ENCODE measurements around the gene TBC1D22A. TPM values are rescaled to one million over a fixed set of nuclear protein-coding genes. Genes with fewer than 3 reads are reported as not detected.
A peak's percentile ranks its signal among the peaks of the same experiment; 100 is the strongest.

The TBC1D22A gene
- total RNA-seq, 2 experiments from 2014 or later: 33.2 to 34.9 TPM

DNA sequence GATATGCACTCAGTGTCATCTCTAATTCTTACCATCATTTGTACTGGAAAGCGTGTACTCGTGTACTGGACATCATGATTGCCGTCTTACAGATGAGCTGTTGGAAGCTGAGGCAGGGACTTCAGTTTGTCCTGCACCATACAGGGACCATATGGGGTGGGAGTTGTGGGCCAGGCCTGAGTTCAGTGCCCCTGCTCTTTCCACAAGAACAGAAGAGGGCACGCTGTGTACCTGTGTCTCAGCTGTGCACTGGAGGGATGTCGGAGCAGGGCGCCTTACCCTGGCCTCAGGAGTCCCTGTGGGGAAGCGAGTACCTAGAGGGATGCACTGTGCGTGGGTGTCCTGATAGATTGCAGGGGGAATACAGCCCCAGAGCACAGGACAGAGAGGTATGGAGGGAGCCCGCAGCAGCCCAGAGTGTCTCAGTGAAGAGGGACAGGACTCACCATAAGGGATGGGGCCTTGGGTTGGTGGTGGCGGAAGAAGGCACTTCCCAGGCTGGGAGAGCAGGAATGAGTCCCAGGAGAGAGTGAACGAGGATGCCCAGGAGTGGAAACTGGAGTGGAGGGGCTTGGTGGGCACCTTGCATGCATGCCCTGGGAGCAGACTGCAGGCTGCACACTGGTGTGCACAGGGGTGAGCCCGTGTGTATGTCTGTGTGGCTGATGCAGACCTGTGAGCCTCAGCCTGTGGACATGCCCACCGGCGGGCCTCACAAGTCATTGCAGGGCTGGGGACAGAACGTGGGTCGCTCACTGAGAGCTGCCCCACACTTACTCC, 329.7 kb downstream of the TBC1D22A start:
- CTCF ChIA-PET: no interaction called here
- POLR2A ChIA-PET: no interaction called here
- peaks cover 26% of the 10 kb centered on the region for H3K9me3 Mint-ChIP-seq
- DNase-seq: no peak
- no peak overlapping the region for H3K27ac Mint-ChIP-seq
- no peaks in the 10 kb centered on the region for H3K27me3 Mint-ChIP-seq
- H3K4me1 Mint-ChIP-seq (ENCODE audit: low read depth): peaks cover 54% of the 10 kb centered on the region
- no peak overlapping the region for H3K4me3 Mint-ChIP-seq
- peaks cover 21% of the 10 kb centered on the region for H3K36me3 Mint-ChIP-seq
- intact Hi-C loops (cut with micrococcal nuclease): loop anchor here (10.0 kb wide), 1 partner anchor 87 kb away; no protein-coding TSS in a partner anchor

DNA sequence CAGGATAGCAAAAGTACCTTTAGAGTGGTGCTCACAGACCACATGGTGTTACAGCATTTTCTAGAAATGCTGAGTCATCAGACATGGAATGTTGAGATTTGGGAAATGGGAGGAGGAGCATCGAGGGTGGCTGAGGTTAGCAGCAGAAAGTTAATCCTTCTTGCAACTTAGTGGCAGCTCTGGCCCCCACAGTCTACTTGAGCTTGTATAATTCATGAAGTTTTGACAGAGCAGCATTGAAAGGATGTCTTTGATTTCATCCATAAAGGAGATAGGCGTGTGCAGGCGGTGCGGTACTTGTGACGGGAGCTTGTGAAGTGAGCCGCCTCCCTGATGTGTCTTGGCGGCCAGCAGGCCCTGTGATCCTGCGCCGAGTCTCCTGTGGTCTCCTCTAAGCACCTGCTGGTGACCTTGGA, 330.5 kb downstream of the TBC1D22A start:
- DNase-seq: no peak
- Mint-ChIP-seq H3K9me3 (peaks cover 26% of the 10 kb centered on the region), H3K4me3 (no peak overlapping the region), H3K4me1 (ENCODE audit: low read depth) (peaks cover 54% of the 10 kb centered on the region), H3K36me3 (peaks cover 21% of the 10 kb centered on the region), H3K27ac (no peak overlapping the region), H3K27me3 (no peaks in the 10 kb centered on the region)
- intact Hi-C loops (cut with micrococcal nuclease): loop anchor here (10.0 kb wide), 1 partner anchor 88 kb away; no protein-coding TSS in a partner anchor
- ChIA-PET POLR2A (no interaction called here), CTCF (no interaction called here)

DNA sequence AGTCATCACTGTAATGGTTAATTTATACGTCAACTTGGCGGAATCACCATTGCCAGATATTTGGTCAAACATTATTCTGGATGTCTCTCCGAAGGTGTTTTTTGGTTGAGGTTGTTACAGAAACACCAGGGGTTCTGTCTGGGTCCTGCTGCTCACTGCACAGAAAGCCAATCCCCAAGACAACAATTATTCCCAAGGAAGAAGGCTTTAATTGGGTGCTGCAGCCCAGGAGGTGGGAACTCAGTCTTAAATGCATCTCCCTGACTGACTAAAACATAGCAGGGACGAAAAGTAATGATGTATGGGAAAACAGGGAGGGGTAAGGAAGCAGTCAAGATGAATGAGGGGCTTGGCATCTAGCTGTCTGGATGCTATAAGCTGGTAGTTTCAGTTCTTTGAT, 331.3 kb downstream of the TBC1D22A start:
- H3K4me3 Mint-ChIP-seq: no peak overlapping the region
- no peak for DNase-seq
- H3K27ac Mint-ChIP-seq: no peak overlapping the region
- intact Hi-C loops (cut with micrococcal nuclease): loop anchor here (10.0 kb wide), 1 partner anchor 89 kb away; no protein-coding TSS in a partner anchor
- POLR2A ChIA-PET: no interaction called here
- peaks cover 21% of the 10 kb centered on the region for H3K36me3 Mint-ChIP-seq
- CTCF ChIA-PET: no interaction called here
- H3K9me3 Mint-ChIP-seq: peaks cover 26% of the 10 kb centered on the region
- H3K4me1 Mint-ChIP-seq (ENCODE audit: low read depth): peaks cover 49% of the 10 kb centered on the region
- no peaks in the 10 kb centered on the region for H3K27me3 Mint-ChIP-seq

DNA sequence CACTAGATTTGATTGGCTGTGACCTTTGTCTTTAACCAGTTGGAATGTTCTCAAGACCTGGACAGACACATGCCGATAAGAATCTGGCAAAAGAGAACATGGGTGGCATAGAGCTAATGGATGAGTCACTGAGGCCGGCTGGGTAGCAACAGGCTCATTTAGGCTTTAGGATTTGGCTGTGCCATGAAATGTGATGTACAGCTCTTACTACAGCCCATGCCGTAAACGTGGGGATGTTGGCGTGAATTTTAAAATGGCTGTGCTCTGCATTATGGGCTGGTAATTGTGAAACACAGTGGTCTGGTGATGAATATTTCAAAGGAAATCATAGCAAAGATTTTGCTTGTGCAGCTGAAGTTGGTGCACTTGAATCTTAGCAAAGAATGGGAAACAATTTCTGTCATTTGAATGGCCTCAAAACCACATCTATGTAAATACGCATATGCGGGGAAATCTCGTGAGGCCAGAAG, 332.4 kb downstream of the TBC1D22A start:
- Mint-ChIP-seq H3K36me3 (peaks cover 21% of the 10 kb centered on the region), H3K4me1 (ENCODE audit: low read depth) (peaks cover 38% of the 10 kb centered on the region), H3K27ac (peak overlapping the region; percentile 1), H3K4me3 (no peak overlapping the region), H3K9me3 (peaks cover 26% of the 10 kb centered on the region), H3K27me3 (no peaks in the 10 kb centered on the region)
- peak; percentile 45 for DNase-seq
- ChIA-PET POLR2A (interaction anchor here (0.6 kb wide), 1 partner anchor 13 kb away, joined by 4 read pairs; no protein-coding TSS in a partner anchor), CTCF (interaction anchor here (1.4 kb wide), 1 partner anchor 12 kb away, joined by 4 read pairs; no protein-coding TSS in a partner anchor)
- intact Hi-C loops (cut with micrococcal nuclease): loop anchor here (10.0 kb wide), 1 partner anchor 90 kb away; no protein-coding TSS in a partner anchor

DNA sequence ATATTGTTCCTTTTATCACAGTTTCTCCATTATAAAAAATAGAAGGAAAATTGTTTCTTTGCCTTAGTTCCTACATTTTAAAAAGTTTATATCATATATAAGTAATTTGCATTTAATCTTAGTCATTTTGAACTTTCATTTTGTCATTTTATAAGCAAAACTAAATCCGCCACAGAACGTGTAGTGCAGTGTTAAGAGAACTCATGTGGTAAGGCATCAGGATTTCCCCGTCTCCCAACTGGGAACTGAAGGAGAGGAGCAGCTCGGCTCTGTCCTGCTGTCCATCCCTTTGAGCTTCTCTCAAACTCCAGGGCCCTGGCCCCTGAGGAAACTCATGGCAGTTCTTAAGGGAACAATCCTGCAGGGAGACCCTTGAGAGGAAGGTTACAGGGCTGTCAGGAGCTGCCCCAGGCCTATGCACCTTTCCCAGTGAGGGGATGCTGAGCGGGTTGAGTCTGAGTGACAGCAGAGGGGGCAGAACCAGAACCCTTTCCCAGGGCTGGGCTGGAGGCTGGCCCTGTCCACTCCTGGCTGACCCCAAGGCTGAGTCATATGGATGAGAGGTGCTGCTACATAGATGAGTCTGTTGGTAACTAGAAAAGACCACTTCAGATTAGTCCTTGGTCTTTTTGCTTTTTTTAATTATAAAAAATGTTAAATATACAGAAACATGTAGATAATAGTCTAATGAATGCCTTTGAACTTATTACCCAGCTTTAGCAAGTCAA, 333.1 kb downstream of the TBC1D22A start:
- DNase-seq: peak; percentile 12
- Mint-ChIP-seq H3K4me1 (ENCODE audit: low read depth) (peaks cover 34% of the 10 kb centered on the region), H3K27me3 (no peaks in the 10 kb centered on the region), H3K27ac (no peak overlapping the region), H3K36me3 (peaks cover 21% of the 10 kb centered on the region), H3K9me3 (peaks cover 26% of the 10 kb centered on the region), H3K4me3 (no peak overlapping the region)
- CTCF ChIA-PET: interaction anchor here (1.4 kb wide), 1 partner anchor 11 kb away, joined by 4 read pairs; no protein-coding TSS in a partner anchor
- intact Hi-C loops (cut with micrococcal nuclease): loop anchor here (10.0 kb wide), 1 partner anchor 91 kb away; no protein-coding TSS in a partner anchor
- POLR2A ChIA-PET: no interaction called here

DNA sequence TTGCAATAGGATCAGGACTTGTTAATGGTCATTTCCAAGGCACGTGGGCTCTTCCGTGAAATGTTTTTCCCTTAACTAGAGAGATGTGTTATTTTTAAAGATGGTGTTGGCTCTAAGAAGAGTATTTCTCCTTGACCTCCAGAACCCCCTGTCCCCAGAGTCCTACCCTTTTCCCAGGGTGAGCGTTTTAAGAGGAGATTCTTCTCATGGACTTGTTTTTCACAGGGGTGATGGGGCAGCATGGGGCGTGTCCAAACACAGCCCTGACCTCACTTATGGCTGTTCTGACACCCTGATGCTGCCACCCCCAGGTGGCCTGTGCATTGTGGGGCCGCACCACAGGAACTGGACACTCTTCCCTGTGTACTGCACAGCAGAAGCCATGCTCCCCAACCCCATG, 335.7 kb downstream of the TBC1D22A start:
- no peak for DNase-seq
- H3K36me3 Mint-ChIP-seq: peaks cover 8% of the 10 kb centered on the region
- H3K9me3 Mint-ChIP-seq: peaks cover 8% of the 10 kb centered on the region
- POLR2A ChIA-PET: no interaction called here
- CTCF ChIA-PET: no interaction called here
- no peaks in the 10 kb centered on the region for H3K27me3 Mint-ChIP-seq
- H3K4me3 Mint-ChIP-seq: no peak overlapping the region
- intact Hi-C loops (cut with micrococcal nuclease): loop anchor here (10.0 kb wide), 1 partner anchor 93 kb away; no protein-coding TSS in a partner anchor
- H3K4me1 Mint-ChIP-seq (ENCODE audit: low read depth): peaks cover 21% of the 10 kb centered on the region
- H3K27ac Mint-ChIP-seq: no peak overlapping the region

DNA sequence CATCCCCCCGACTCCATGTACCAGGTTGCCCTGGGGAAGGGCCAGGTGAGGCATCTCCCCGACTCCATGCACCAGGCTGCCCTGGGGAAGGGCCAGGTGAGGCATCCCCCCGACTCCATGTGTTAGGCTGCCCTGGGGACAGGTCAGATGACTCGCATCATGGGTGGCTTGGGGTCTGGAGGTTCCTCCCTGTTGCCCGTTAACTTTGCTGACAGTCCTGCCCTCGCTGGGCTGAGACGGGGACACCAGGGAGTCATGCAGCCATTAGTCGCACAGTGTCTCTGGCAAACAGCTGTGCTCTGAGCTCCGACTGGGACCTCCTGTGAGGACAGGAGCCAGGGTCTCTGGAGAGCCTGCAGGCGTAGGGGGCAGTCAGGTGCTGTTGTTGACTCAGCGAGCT, 336.1 kb downstream of the TBC1D22A start:
- H3K4me1 Mint-ChIP-seq (ENCODE audit: low read depth): peaks cover 21% of the 10 kb centered on the region
- intact Hi-C loops (cut with micrococcal nuclease): loop anchor here (10.0 kb wide), 1 partner anchor 94 kb away; no protein-coding TSS in a partner anchor
- no peak overlapping the region for H3K27ac Mint-ChIP-seq
- no peak for DNase-seq
- POLR2A ChIA-PET: no interaction called here
- H3K4me3 Mint-ChIP-seq: no peak overlapping the region
- peaks cover 8% of the 10 kb centered on the region for H3K36me3 Mint-ChIP-seq
- no peaks in the 10 kb centered on the region for H3K27me3 Mint-ChIP-seq
- H3K9me3 Mint-ChIP-seq: peaks cover 8% of the 10 kb centered on the region
- CTCF ChIA-PET: no interaction called here

DNA sequence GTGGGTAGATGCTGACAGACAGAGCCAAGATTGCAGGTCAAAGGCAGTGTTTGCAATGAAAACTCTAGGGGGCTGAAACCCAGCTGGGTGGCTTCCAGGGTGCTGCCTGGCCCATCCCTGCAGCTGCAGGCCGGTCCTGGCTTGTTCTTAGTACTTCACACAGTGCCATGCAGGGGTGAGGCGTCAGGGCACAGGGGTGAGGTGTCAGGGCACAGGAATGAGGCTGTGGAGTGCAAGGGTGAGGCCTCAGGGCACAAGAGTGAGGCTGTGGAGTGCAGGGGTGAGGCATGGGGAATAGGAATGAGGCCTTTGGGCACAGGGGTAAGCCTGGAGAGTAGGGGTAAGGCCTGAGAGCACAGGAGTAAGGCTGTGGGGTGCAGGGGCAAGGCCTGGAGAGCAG, 337.6 kb downstream of the TBC1D22A start:
- POLR2A ChIA-PET: no interaction called here
- CTCF ChIA-PET: no interaction called here

DNA sequence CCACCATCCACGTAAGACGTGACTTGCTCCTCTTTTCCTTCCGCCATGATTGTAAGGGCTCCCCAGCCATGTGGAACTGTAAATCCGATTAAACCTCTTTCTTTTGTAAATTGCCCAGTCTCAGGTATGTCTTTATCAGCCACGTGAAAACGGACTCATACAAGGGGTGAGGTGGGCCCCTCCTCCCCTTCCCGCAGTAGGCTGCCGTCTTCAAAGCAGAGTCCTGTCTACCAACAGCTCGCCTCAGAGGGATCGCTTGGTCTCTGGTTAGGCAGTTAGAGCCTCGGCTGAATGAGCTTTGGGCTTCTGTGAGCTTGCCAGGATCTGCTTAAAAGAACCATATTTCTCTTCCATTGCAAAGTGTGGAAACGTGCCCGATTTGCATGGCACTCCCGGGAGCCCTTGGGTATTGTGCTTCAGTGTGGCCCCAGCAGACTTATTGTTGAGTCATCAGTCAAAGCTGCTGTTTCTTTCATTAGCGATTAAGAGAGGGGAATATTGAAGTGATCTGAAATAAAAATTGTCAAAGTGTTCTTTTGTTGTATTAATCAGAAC, 338.3 kb downstream of the TBC1D22A start:
- no peak for DNase-seq
- intact Hi-C loops (cut with micrococcal nuclease): no loop called here
- Mint-ChIP-seq H3K27ac (no peak overlapping the region), H3K4me3 (no peak overlapping the region), H3K9me3 (no peaks in the 10 kb centered on the region), H3K27me3 (no peaks in the 10 kb centered on the region), H3K4me1 (ENCODE audit: low read depth) (peaks cover 8% of the 10 kb centered on the region), H3K36me3 (peaks cover 4% of the 10 kb centered on the region)
- POLR2A ChIA-PET: no interaction called here
- CTCF ChIA-PET: no interaction called here

More for the DNA sequence above, 337.6 kb downstream of the TBC1D22A start:
- peaks cover 13% of the 10 kb centered on the region for H3K4me1 Mint-ChIP-seq (ENCODE audit: low read depth)
- DNase-seq: no peak
- H3K36me3 Mint-ChIP-seq: peaks cover 4% of the 10 kb centered on the region
- H3K27ac Mint-ChIP-seq: no peak overlapping the region
- H3K4me3 Mint-ChIP-seq: no peak overlapping the region
- H3K27me3 Mint-ChIP-seq: no peaks in the 10 kb centered on the region
- no peaks in the 10 kb centered on the region for H3K9me3 Mint-ChIP-seq
- intact Hi-C loops (cut with micrococcal nuclease): no loop called here

DNA sequence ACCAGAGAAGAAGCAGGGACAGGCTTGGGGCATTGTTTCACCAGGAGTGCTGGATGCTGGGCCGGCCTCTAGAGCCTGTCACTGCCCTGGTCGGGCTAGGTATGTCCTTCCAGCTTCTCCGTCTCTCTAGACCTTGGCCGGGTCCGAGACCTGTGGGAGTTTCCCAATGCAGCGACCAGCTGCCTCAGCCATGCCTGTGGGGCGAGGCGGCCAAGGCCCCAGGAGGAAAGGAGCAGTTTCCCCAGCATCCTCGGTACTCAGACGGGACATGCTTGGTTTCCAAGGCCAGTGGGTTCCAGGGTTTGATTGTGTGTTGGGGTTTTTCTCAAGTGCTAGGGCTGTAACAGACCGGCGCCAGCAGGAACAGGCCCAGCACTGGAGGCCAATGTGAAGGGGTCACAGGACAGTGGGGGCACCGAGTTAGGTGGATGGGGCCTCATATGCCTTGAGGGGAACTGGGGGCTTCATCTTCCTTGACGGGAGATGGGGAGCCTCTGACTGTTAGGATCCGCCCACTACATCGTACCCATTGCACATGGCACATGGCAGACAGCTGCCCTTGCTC, 339.0 kb downstream of the TBC1D22A start:
- H3K9me3 Mint-ChIP-seq: no peaks in the 10 kb centered on the region
- H3K4me1 Mint-ChIP-seq (ENCODE audit: low read depth): peaks cover 4% of the 10 kb centered on the region
- H3K36me3 Mint-ChIP-seq: peaks cover 4% of the 10 kb centered on the region
- no peak overlapping the region for H3K4me3 Mint-ChIP-seq
- intact Hi-C loops (cut with micrococcal nuclease): no loop called here
- no peak for DNase-seq
- no peaks in the 10 kb centered on the region for H3K27me3 Mint-ChIP-seq
- H3K27ac Mint-ChIP-seq: no peak overlapping the region
- CTCF ChIA-PET: no interaction called here
- POLR2A ChIA-PET: no interaction called here

DNA sequence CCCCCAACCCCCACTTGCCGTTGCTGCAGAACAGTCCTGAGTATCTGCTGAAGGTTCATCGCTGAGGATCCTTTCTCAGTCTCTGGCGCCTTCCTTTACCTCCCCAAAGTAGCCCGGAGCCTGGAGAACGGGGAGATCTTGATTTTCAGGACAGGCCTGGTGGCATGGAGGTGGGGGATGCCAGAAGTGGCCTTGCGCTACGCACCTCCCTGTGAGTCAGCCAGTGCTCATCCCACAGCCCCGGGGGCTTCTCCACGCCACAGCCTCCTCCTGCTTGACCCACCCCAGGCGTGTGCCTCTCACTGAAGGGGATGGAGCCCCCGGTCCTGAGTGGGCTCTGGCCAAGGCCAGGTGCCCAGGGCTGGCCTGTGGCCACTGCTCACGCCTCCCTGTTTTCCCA, 339.6 kb downstream of the TBC1D22A start:
- no peaks in the 10 kb centered on the region for H3K9me3 Mint-ChIP-seq
- intact Hi-C loops (cut with micrococcal nuclease): no loop called here
- POLR2A ChIA-PET: no interaction called here

DNA sequence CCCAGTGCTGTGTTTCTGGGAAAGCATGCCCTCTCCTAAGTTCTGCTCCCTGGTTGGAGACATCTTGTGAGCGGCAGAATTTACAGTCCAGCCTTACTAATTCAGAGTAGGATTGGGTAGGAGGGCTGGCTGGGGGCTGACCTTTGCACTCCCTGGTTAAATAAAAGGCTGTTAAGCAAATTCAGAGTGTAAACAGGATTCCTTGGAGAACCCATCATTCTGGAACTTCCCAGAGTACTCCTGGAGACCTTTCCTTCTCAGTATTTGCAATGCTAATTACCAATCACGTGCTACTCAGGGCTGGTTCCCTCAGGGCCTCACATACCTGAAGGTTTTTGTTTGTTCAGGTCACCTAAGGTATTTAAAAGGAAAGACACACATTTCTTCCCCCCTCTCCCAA, 340.2 kb downstream of the TBC1D22A start:
- H3K36me3 Mint-ChIP-seq: no peaks in the 10 kb centered on the region
- H3K27ac Mint-ChIP-seq: no peak overlapping the region
- H3K4me3 Mint-ChIP-seq: no peak overlapping the region
- CTCF ChIA-PET: no interaction called here
- no peaks in the 10 kb centered on the region for H3K27me3 Mint-ChIP-seq
- intact Hi-C loops (cut with micrococcal nuclease): no loop called here
- H3K4me1 Mint-ChIP-seq (ENCODE audit: low read depth): peaks cover 16% of the 10 kb centered on the region
- H3K9me3 Mint-ChIP-seq: no peaks in the 10 kb centered on the region
- POLR2A ChIA-PET: no interaction called here
- no peak for DNase-seq

More for the DNA sequence above, 339.6 kb downstream of the TBC1D22A start:
- H3K27ac Mint-ChIP-seq: no peak overlapping the region
- H3K27me3 Mint-ChIP-seq: no peaks in the 10 kb centered on the region
- peaks cover under 1% of the 10 kb centered on the region for H3K36me3 Mint-ChIP-seq
- CTCF ChIA-PET: no interaction called here
- peaks cover 11% of the 10 kb centered on the region for H3K4me1 Mint-ChIP-seq (ENCODE audit: low read depth)
- DNase-seq: no peak
- no peak overlapping the region for H3K4me3 Mint-ChIP-seq
